Measurements from ENCODE around the gene PCED1A.

GRCh38 chr20:2839732-2840137 lies 720 bp downstream of the PCED1A start:
- no peak for TF ChIP-seq NFKB2 (CRISPR knock-in tag; IDR thresholded peaks at IDR 0.05; ENCODE audit: borderline replicate concordance)
- no peak for TF ChIP-seq REPIN1 (CRISPR knock-in tag; IDR thresholded peaks at IDR 0.05; ENCODE audit: borderline replicate concordance, low read depth)
- TF ChIP-seq PHF8 (CRISPR knock-in tag; IDR thresholded peaks at IDR 0.05): no peak
- no peak for TF ChIP-seq JDP2 (CRISPR knock-in tag; IDR thresholded peaks at IDR 0.05; ENCODE audit: borderline replicate concordance)
- TF ChIP-seq RFX5 (IDR thresholded peaks at IDR 0.05; ENCODE audit: low read depth, low read length): no peak
- TF ChIP-seq ZNF644 (CRISPR knock-in tag; IDR thresholded peaks at IDR 0.05; ENCODE audit: low read depth): no peak

All from HepG2 (cell line).